HG03039 (cell line): ENCODE results near the gene DHX32.
"Not testable (repeated sequence)": the region's sequence is repeated elsewhere in the genome, so short reads cannot be mapped to it uniquely, and the experiment has no call there.

ENCODE experiments used
- ATAC-seq: cut with Tn5 transposase; IDR thresholded peaks from one replicate; pipeline ENCODE4 v1.9.1; 2021; ENCODE audit warnings: mild to moderate bottlenecking, moderate library complexity; ENCODE audit not compliant: unreplicated experiment

DHX32 gene, protein sequence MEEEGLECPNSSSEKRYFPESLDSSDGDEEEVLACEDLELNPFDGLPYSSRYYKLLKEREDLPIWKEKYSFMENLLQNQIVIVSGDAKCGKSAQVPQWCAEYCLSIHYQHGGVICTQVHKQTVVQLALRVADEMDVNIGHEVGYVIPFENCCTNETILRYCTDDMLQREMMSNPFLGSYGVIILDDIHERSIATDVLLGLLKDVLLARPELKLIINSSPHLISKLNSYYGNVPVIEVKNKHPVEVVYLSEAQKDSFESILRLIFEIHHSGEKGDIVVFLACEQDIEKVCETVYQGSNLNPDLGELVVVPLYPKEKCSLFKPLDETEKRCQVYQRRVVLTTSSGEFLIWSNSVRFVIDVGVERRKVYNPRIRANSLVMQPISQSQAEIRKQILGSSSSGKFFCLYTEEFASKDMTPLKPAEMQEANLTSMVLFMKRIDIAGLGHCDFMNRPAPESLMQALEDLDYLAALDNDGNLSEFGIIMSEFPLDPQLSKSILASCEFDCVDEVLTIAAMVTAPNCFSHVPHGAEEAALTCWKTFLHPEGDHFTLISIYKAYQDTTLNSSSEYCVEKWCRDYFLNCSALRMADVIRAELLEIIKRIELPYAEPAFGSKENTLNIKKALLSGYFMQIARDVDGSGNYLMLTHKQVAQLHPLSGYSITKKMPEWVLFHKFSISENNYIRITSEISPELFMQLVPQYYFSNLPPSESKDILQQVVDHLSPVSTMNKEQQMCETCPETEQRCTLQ

DNA sequence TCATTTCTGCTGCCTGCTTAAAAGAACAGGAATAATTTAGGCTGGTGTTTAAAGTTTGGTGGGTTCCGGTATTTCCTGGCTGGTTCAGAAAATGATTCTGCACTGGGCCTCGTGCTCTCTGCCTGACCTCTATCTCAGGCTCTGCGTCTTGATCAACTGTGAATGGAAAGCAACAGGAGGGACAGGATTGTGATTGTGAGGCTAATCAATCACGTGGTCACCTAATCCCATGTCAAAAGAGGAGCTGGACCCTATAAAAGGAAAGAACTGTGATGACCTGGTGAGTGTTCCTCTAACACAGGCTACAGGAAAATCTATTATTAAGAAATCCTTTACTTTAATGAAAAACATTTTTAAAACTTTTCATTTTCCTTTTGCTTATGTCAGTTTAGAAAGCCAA is at the start of gene DHX32:
TSS of gene DHX32 (minus strand) at position 101 of the 400 bp plus-strand sequence. CDS start 468 bp downstream, outside the sequence.
- ATAC-seq, result no peak

DNA sequence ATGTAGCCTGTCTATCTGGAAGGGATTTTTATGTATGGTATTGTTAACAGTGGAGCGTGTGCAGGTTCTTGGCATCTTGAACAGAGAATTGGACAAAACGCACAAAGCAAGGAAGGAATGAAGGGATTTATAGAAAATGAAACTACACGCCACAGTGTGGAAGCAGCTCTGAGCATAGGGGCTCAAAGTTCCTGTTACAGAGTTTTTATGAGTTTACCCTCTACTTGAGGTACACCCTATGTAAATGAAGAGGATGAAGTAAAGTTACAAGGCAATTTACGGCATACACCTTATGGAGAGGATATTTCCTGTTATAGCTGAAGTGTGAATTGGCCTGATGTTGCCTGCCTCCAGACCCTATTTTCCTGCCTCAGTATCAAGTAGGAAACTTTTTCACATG is 48.5 kb upstream of the DHX32 start:
- no peak for ATAC-seq

DNA sequence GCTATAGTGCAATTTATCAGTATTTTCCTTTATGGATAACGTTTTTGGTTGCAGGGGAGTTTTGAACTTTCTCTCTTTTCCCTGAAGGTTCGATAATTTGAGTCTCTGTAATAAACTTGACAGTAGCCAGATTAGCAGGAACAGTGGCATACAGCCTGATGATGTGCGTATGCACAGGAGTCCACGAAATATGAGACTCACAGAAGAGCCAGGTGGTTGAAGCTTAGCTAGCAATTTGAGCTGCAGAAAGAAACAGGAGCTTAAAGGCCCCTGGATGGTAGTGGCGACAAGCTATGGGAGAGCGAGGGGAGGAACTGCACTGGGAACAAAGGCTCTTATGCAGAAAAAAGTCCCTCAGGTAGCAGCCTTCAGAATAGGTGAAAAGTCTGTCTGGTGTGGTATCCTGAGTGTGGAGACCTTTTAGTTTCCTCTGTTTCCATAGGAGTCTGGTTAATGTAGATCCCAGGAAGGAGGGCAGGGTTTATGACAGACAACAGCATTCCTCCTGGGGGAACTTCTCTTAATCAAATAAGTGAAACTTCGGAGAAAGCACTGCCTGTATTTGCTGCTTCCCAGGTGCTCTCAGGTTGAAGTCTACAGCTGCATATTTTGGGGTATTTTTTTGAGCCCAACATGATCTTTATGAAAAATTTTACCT is 48.0 kb upstream of the DHX32 start:
- no peak for ATAC-seq

DNA sequence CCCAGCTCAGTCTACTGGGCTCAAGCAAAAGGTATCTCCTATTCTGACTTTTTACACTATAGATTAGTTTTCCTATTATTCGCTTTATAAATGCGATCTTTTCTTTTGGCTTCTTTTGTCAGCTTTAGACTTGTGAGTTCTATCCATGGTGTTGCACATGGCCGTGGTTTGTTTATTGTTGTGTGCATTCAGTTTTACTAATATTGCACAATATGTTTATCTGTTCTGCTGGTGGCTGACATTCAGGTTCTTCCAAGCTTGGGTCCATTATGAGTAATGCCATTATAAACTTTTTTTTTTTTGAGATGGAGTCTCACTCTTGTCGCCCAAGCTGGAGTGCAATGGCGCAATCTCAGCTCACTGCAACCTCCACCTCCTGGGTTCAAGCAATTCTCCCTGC is 46.2 kb upstream of the DHX32 start:
- not testable (repeated sequence) for ATAC-seq

GRCh38 chr10:125926247-125926646 is 45.2 kb upstream of the DHX32 start:
- ATAC-seq, result no peak

DNA sequence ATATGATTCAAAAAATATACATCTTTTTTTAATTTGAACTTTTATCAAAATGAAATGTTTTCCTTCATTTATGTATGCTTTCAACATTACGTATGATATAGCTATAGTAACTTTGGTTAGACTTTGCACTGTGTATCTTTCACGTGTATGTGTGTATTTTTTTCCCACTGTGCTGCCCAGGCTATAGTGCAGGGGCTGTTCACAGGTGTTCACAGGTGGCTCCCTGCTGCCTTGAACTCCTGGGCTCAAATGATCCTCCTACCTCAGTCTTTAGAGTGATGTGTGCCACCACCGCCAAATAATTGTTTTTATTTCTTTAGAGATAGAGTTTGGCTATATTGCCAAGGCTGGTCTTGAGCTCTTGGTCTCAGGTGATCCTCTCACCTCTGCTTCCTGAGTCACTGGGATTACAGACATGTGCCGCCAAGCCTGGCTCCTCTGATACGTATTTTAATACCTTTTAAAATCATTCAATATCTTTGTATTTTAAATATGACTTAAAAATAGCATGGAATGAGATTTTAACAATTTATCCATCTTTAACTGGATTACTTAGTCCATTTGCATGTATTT is 44.3 kb upstream of the DHX32 start:
- ATAC-seq, result no peak

DNA sequence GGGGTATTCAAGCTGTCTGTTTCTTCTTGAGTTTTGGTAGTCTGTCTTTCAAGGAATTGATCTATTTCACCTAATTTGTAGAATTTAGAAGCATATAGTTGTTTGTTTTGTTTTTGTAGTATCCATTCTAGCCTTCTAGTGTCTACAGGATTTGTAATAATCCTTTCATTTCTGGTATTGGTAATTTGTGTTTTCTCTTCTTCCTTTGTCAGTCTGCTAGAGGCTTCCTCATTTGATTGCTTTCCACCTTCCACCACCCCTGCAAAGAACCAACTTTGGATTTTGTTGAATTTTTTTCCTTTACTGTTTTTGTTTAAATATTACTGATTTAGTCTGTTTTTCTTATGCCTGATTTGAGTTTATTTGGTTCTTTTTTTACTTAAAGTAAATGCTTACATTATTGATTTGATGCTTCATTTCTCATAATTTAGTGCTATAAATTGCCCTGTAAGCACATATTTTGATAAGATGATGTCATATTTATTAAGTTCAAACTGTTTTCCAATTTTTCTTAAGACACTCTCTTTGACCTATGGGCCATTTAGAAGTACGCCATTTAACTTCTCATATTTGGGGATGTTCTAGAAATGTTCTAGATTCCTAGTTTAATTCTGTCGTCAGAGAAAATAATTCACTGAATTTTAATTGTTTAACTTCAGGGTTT is 40.7 kb upstream of the DHX32 start:
- not testable (repeated sequence) for ATAC-seq

DNA sequence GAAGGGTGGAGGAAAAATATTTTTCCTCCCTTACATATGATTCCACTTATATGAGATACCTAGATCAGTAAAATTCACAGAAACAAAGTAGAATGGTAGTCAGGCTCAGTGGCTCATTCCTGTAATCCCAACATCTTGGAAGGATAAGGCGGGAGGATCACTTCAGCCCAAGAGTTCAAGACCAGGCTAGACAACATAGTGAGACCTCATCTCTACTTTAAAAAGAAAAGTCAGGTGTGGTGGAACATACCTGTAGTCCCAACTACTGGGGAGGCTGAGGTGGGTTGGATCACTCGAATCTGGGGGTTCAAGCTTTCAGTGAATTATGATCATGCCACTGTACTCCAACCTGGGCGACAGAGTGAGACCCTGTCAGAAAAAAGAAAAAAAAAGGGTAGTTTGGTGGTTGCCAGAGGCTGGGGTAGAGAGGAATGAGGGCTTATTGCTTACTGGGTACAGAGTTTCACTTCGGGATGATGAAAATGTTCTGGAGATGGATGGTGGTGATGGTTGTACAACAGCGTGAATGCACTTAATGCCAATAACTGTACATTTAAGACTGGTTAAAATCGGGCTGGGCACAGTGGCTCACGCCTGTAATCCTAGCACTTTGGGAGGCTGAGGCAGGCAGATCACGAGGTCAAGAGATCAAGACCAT is 36.7 kb upstream of the DHX32 start:
- not testable (repeated sequence) for ATAC-seq

DNA sequence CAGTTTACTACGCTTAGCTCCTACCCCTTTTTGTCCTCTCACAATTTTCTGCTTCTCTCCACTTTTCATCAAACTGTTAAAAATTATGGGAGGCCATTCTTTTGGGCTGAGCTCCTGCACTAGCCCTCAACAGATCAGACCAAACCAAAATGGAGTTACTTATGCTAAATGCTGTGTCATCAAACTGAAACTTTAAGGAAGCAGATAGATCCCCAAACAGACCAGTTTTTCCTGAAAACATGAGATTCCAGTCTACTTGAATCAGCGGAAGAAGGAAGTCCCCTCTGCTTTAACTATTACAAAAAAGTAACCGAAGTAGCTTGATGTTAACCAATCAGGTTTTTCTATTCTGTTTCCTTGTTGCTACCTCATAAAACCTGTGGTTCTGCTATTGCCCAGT is 35.9 kb upstream of the DHX32 start:
- no peak for ATAC-seq

DNA sequence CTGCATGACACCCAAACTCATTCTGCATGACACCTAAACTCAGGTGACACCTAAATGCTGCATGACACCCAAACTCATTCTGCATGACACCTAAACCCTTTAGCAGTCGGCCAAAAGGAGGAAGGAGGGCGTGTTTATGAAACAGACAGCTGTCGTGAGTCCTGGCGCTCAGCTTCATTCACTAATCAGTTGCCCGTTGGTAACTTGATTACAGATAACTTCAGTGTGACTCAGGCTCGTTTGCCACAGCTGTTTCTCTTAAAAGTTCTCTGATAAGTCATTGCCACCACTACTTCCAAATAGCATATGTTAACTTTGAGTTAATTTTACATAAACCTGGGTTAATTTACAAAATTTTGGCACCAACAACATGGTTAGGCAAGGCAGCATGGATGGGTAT is 32.2 kb upstream of the DHX32 start:
- ATAC-seq, result not testable (repeated sequence)

DNA sequence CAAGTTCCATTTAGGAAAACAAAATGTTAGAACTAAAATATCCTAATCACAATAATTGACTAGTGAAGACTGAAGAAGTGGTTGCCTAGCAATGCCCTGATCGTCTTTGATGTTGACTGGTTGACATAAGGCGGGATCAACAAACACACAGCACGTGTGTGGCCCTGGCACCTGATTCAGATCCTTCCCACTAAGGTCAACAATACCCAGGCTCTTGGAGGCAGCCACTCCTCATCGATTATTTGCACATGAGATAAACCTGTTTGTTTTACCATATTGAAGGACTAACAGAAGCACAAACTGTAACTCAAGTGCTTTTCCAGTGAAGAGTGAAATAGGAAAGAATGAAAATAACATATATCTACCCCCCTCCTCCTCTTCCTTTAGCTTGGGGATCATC is 30.9 kb upstream of the DHX32 start:
- no peak for ATAC-seq

GRCh38 chr10:125911145-125911544 is 30.1 kb upstream of the DHX32 start:
- ATAC-seq, result no peak

DNA sequence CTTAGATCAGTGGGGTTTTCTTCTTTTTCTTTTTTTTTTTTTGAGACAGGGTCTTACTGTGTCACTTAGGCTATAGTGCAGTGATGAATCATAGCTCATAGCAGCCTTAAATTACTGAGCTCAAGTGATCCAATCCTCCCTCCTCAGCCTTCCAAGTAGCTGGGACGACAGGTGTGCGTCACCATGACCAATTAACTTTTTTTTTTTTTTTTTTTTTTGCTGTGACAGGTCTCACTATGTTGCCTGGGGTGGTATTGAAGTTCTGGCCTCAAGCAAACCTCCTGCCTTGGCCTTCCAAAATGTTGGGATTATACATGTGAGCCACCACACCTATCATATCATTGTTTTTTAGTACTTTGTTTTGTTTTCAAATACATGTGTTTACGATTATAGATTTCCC is 28.4 kb upstream of the DHX32 start:
- not testable (repeated sequence) for ATAC-seq

DNA sequence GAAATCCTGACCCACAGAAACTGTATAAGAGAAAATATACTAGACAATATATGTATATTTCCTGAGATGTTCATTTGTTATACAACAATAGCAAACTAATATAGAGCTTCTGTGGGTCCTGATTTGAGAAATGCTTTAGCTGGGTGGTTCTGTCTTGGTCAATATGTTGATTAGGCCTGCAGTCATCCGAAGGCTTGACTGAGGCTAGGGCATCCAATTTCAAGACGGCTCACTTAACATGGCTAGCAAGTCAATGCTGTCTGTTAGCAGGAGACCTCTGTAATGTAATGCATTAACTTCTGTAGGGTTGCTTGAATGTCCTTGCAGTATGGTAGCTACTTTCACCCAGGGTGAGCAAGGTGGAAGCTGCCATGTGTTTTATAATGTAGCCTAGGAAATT is 27.7 kb upstream of the DHX32 start:
- not testable (repeated sequence) for ATAC-seq

GRCh38 chr10:125907598-125907997 is 26.5 kb upstream of the DHX32 start:
- not testable (repeated sequence) for ATAC-seq

DNA sequence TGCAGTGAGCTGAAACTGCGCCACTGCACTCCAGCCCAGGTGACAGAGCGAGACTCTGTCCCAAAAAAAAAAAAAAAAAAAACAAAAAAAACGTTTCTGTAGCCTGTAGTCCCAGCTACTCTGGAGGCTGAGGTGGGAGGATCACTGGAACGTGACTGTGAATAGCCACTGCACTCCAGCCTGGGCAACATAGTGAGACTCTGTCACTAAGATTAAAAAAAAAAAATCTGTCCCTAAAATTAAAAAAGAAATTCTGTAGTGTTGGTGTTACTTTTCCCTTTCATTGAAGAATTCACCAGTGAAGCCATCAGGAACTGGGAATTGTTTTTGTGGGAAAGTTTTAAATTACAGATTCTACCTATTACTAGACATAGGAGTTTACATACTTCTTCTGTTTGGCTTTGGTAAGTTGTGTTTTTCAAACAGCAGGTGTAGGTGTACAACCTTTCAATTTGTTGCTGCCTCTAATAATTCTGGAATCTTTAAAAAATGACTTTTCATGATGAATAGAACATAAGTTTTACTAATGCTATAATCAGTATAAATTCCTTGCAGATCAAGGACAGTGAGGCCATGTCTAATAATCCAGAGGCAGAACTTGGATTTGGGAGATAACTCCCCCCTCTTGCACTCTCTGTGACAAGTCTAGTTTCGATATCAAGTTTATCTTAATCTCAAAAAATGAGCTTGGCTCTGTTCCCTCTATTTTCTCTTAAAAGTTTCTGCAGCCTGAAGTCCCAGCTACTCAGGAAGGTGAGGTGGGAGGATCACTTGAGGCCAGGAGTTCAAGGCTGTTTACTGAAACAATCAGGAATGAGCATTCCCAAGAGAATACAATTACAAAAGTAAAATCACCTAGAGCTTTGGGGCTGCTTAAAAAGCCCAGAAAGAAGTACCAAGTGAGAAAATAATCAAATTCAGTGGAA is 24.2 kb upstream of the DHX32 start:
- not testable (repeated sequence) for ATAC-seq

GRCh38 chr10:125903135-125903640 is 22.1 kb upstream of the DHX32 start:
- not testable (repeated sequence) for ATAC-seq

DNA sequence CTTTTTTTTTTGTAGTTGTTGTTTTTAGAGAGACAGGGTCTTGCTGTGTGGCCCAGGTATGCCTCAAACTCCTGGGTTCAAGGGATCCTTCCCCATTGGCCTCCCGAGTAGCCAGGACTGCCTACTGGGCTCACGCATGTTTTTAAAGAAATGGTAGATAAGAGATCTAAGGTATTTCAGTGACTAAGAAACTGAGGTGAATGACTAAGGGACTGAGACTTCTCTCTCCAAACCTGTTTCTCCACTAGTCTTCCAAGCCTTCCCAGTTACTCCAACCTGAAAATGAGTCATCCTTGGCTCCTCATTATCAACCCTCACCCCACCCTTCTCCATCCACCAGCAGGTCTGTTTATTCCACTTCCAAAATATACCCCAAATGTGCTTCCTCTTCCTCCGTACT is 19.9 kb upstream of the DHX32 start:
- ATAC-seq, result not testable (repeated sequence)

- not testable (repeated sequence) for ATAC-seq
Measured at GRCh38 chr10:125897317-125897716, 16.2 kb upstream of the DHX32 start.
